ENCODE results near the gene FTO. TPM values are rescaled to one million over a fixed set of nuclear protein-coding genes. Genes with fewer than 3 reads are reported as not detected.

FTO gene
- total and polyA plus RNA-seq, 2 of the 13 experiments (the other 11 are each of a cell fraction or from before 2014, with no cell fraction given): 41.6 to 55.8 TPM

DNA sequence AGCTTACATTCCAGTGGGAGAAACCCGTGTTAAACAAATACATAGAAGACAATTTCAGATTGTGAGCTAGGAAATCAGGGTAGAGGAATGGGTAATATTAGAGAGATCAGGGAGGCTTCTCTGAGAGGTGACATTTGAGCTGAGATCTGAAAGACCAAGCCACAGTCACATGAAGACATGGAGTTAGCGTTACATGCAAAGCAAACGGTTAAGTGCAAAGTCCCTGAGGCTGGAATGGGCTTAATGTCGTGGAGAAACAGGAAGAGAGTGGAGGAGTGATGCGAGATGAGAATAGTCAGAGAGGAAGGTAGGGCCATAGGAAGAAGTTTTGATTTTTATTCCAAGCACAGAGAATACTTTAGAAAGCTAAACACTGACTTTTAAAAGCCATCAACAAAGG lies 336.5 kb downstream of the FTO start (continued):
- TF ChIP-seq, protein P1, sequence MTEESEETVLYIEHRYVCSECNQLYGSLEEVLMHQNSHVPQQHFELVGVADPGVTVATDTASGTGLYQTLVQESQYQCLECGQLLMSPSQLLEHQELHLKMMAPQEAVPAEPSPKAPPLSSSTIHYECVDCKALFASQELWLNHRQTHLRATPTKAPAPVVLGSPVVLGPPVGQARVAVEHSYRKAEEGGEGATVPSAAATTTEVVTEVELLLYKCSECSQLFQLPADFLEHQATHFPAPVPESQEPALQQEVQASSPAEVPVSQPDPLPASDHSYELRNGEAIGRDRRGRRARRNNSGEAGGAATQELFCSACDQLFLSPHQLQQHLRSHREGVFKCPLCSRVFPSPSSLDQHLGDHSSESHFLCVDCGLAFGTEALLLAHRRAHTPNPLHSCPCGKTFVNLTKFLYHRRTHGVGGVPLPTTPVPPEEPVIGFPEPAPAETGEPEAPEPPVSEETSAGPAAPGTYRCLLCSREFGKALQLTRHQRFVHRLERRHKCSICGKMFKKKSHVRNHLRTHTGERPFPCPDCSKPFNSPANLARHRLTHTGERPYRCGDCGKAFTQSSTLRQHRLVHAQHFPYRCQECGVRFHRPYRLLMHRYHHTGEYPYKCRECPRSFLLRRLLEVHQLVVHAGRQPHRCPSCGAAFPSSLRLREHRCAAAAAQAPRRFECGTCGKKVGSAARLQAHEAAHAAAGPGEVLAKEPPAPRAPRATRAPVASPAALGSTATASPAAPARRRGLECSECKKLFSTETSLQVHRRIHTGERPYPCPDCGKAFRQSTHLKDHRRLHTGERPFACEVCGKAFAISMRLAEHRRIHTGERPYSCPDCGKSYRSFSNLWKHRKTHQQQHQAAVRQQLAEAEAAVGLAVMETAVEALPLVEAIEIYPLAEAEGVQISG (CRISPR knock-in tag; IDR thresholded peaks at IDR 0.05): no peak
- TF ChIP-seq ZFP82 (CRISPR knock-in tag; IDR thresholded peaks at IDR 0.05; ENCODE audit: borderline replicate concordance) (no peak), PITX1 (CRISPR knock-in tag; IDR thresholded peaks at IDR 0.05) (peak; percentile 76), ZFY (CRISPR knock-in tag; IDR thresholded peaks at IDR 0.05) (no peak), SNAPC2 (CRISPR knock-in tag; IDR thresholded peaks at IDR 0.05) (no peak), FOXK1 (CRISPR knock-in tag; IDR thresholded peaks at IDR 0.05; ENCODE audit: borderline replicate concordance, low read depth) (peak; percentile 21; the same call in 1 of the 2 replicates), HNF4A (CRISPR knock-in tag; IDR thresholded peaks at IDR 0.05) (peak; percentile 96), AGO1 (IDR thresholded peaks at IDR 0.05; ENCODE audit: low read depth, low read length, poor library complexity, severe bottlenecking) (no peak), NPAS2 (CRISPR knock-in tag; IDR thresholded peaks at IDR 0.05; ENCODE audit: borderline replicate concordance) (no peak), MIXL1 (CRISPR knock-in tag; IDR thresholded peaks at IDR 0.05) (peak; percentile 65; the same call in 1 of the 2 replicates), ZNF263 (CRISPR knock-in tag; IDR thresholded peaks at IDR 0.05) (0 out of 2 replicates have a peak, but pooled peaks have one; percentile 18), MIER2 (CRISPR knock-in tag; IDR thresholded peaks at IDR 0.05) (0 out of 2 replicates have a peak, but pooled peaks have one; percentile 46), FOSL2 (CRISPR knock-in tag; IDR thresholded peaks at IDR 0.05) (0 out of 2 replicates have a peak, but pooled peaks have one; percentile 20), ZNF557 (CRISPR knock-in tag; IDR thresholded peaks at IDR 0.05) (no peak), SIX1 (CRISPR knock-in tag; IDR thresholded peaks at IDR 0.05; ENCODE audit: borderline replicate concordance) (peak; percentile 85; the same call in 1 of the 2 replicates), RCOR2 (CRISPR knock-in tag; IDR thresholded peaks at IDR 0.05) (peak; percentile 66; the same call in 1 of the 2 replicates), TBX2 (CRISPR knock-in tag; IDR thresholded peaks at IDR 0.05; ENCODE audit: borderline replicate concordance) (peak; percentile 38; the same call in 1 of the 2 replicates), CEBPG (CRISPR knock-in tag; IDR thresholded peaks at IDR 0.05) (peak; percentile 63), TEAD2 (CRISPR knock-in tag; IDR thresholded peaks at IDR 0.05) (no peak), ZKSCAN5 (CRISPR knock-in tag; IDR thresholded peaks at IDR 0.05) (peak; percentile 74; the same call in 1 of the 2 replicates)
- TF ChIP-seq, protein P2, sequence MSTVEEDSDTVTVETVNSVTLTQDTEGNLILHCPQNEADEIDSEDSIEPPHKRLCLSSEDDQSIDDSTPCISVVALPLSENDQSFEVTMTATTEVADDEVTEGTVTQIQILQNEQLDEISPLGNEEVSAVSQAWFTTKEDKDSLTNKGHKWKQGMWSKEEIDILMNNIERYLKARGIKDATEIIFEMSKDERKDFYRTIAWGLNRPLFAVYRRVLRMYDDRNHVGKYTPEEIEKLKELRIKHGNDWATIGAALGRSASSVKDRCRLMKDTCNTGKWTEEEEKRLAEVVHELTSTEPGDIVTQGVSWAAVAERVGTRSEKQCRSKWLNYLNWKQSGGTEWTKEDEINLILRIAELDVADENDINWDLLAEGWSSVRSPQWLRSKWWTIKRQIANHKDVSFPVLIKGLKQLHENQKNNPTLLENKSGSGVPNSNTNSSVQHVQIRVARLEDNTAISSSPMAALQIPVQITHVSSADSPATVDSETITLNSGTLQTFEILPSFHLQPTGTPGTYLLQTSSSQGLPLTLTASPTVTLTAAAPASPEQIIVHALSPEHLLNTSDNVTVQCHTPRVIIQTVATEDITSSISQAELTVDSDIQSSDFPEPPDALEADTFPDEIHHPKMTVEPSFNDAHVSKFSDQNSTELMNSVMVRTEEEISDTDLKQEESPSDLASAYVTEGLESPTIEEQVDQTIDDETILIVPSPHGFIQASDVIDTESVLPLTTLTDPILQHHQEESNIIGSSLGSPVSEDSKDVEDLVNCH (CRISPR knock-in tag; IDR thresholded peaks at IDR 0.05): no peak
- TF ChIP-seq, protein P3, sequence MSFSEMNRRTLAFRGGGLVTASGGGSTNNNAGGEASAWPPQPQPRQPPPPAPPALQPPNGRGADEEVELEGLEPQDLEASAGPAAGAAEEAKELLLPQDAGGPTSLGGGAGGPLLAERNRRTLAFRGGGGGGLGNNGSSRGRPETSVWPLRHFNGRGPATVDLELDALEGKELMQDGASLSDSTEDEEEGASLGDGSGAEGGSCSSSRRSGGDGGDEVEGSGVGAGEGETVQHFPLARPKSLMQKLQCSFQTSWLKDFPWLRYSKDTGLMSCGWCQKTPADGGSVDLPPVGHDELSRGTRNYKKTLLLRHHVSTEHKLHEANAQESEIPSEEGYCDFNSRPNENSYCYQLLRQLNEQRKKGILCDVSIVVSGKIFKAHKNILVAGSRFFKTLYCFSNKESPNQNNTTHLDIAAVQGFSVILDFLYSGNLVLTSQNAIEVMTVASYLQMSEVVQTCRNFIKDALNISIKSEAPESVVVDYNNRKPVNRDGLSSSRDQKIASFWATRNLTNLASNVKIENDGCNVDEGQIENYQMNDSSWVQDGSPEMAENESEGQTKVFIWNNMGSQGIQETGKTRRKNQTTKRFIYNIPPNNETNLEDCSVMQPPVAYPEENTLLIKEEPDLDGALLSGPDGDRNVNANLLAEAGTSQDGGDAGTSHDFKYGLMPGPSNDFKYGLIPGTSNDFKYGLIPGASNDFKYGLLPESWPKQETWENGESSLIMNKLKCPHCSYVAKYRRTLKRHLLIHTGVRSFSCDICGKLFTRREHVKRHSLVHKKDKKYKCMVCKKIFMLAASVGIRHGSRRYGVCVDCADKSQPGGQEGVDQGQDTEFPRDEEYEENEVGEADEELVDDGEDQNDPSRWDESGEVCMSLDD (CRISPR knock-in tag; IDR thresholded peaks at IDR 0.05; ENCODE audit: borderline replicate concordance): no peak
- TF ChIP-seq, protein P4, sequence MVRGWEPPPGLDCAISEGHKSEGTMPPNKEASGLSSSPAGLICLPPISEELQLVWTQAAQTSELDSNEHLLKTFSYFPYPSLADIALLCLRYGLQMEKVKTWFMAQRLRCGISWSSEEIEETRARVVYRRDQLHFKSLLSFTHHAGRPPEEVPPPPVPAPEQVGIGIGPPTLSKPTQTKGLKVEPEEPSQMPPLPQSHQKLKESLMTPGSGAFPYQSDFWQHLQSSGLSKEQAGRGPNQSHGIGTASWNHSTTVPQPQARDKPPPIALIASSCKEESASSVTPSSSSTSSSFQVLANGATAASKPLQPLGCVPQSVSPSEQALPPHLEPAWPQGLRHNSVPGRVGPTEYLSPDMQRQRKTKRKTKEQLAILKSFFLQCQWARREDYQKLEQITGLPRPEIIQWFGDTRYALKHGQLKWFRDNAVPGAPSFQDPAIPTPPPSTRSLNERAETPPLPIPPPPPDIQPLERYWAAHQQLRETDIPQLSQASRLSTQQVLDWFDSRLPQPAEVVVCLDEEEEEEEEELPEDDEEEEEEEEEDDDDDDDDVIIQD (CRISPR knock-in tag; IDR thresholded peaks at IDR 0.05; ENCODE audit: low read depth): peak; percentile 95; the same call in 1 of the 2 replicates
